Retinal pigment epithelial cell (primary cell): Measurements from ENCODE around the gene LRP4.

Experiments used
- DNase-seq: peaks from one replicate; pipeline ENCODE4 v3.0.0-alpha.2; 2010; ENCODE audit warnings: low read depth
- H3K4me3 ChIP-seq: 2 replicates; pipeline ENCODE4 v1.5.1; 2011; ENCODE audit warnings: mild to moderate bottlenecking, low read length, control low read depth, moderate library complexity
- CTCF ChIP-seq: conservative IDR thresholded peaks from 2 replicates; pipeline ENCODE4 v1.5.1; 2011; ENCODE audit warnings: low read depth, low read length, control low read depth, inconsistent platforms

Gene LRP4

GRCh38 chr11:46808799-46809431 lies 109.4 kb downstream of the LRP4 start:
- no peak for DNase-seq
- H3K4me3 ChIP-seq, result no peak overlapping the region
- TF ChIP-seq CTCF, result peak; percentile 39
